HL-60 (cell line): Measurements from ENCODE around the gene NT5DC2.

ENCODE experiments used
- GABPA ChIP-seq: IDR thresholded peaks from 2 replicates; pipeline ENCODE4 v1.6.1; 2012; ENCODE audit warnings: low read depth
- POLR2AphosphoS5 ChIP-seq: IDR thresholded peaks from 2 replicates; pipeline ENCODE4 v1.6.1; 2012; ENCODE audit warnings: low read depth
- TF ChIP-seq, protein P1 (sequence below): IDR thresholded peaks from one replicate; pipeline ENCODE4 v1.5.1; 2011; ENCODE audit warnings: low read length, control low read depth, inconsistent platforms; ENCODE audit not compliant: insufficient read depth
- TF ChIP-seq, protein P2 (sequence below): IDR thresholded peaks from 2 replicates; pipeline ENCODE4 v1.6.1; 2012; ENCODE audit warnings: low read depth; ENCODE audit not compliant: insufficient replicate concordance

DNA sequence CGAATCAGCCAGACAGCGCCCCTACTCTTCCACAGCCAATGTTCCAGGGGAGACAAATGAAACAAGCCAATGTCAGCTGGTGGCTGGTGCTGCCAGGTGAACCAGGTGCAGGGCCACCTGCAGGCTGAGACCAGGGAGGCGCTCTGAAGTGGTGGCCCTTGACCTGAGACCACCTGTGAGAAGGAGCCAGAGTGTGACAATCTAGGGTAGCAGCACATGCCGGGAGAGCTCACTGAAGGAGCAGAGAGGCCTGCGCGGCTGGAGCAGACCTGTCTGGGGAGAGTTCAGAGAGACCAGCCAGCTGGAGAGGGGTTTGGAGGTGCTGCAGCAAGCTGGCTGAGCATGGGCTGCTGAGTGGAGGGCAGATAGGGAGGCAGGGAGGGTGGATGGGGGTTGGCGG, 39.2 kb downstream of the NT5DC2 start:
- TF ChIP-seq, protein P1, sequence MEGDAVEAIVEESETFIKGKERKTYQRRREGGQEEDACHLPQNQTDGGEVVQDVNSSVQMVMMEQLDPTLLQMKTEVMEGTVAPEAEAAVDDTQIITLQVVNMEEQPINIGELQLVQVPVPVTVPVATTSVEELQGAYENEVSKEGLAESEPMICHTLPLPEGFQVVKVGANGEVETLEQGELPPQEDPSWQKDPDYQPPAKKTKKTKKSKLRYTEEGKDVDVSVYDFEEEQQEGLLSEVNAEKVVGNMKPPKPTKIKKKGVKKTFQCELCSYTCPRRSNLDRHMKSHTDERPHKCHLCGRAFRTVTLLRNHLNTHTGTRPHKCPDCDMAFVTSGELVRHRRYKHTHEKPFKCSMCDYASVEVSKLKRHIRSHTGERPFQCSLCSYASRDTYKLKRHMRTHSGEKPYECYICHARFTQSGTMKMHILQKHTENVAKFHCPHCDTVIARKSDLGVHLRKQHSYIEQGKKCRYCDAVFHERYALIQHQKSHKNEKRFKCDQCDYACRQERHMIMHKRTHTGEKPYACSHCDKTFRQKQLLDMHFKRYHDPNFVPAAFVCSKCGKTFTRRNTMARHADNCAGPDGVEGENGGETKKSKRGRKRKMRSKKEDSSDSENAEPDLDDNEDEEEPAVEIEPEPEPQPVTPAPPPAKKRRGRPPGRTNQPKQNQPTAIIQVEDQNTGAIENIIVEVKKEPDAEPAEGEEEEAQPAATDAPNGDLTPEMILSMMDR, result no peak
- TF ChIP-seq, protein P2, sequence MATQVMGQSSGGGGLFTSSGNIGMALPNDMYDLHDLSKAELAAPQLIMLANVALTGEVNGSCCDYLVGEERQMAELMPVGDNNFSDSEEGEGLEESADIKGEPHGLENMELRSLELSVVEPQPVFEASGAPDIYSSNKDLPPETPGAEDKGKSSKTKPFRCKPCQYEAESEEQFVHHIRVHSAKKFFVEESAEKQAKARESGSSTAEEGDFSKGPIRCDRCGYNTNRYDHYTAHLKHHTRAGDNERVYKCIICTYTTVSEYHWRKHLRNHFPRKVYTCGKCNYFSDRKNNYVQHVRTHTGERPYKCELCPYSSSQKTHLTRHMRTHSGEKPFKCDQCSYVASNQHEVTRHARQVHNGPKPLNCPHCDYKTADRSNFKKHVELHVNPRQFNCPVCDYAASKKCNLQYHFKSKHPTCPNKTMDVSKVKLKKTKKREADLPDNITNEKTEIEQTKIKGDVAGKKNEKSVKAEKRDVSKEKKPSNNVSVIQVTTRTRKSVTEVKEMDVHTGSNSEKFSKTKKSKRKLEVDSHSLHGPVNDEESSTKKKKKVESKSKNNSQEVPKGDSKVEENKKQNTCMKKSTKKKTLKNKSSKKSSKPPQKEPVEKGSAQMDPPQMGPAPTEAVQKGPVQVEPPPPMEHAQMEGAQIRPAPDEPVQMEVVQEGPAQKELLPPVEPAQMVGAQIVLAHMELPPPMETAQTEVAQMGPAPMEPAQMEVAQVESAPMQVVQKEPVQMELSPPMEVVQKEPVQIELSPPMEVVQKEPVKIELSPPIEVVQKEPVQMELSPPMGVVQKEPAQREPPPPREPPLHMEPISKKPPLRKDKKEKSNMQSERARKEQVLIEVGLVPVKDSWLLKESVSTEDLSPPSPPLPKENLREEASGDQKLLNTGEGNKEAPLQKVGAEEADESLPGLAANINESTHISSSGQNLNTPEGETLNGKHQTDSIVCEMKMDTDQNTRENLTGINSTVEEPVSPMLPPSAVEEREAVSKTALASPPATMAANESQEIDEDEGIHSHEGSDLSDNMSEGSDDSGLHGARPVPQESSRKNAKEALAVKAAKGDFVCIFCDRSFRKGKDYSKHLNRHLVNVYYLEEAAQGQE, result no peak
- TF ChIP-seq POLR2AphosphoS5, result no peak
- TF ChIP-seq GABPA, result no peak
